OCI-LY7 (cell line): ENCODE data around the gene KCTD19. TPM values are rescaled to one million over a fixed set of nuclear protein-coding genes. Genes with fewer than 3 reads are reported as not detected.
A peak's percentile ranks its signal among the peaks of the same experiment; 100 is the strongest.

ENCODE experiments used
- BruUV-seq: library from RNA; stranded (reverse); fragments of 400-500 nt; replicated peaks from 2 replicates; lab custom pipeline; 2021; lab: Mats Ljungman, UMichigan
- CTCF ChIA-PET: fragments of 300-600 bp; sonication (Branson Sonifier 250); formaldehyde crosslinking; loops from one replicate; lab custom pipeline; 2022; ENCODE audit warnings: antibody characterized with exemption; ENCODE audit not compliant: unreplicated experiment; lab: Charles Lee
- POLR2A ChIA-PET: fragments of 300-600 bp; sonication (Branson Sonifier 250); formaldehyde crosslinking; loops from one replicate; lab custom pipeline; 2022; ENCODE audit warnings: antibody characterized with exemption; lab: Charles Lee
- DNase-seq: peaks from one replicate; pipeline ENCODE4 v3.0.0-alpha.2; 2015; ENCODE audit warnings: low spot score
- H2AFZ ChIP-seq: fragments of 200-600 bp; sonication (generic), shearing (Covaris generic); 2 replicates; pipeline ENCODE4 v1.6.1; 2014; ENCODE audit warnings: mild to moderate bottlenecking, antibody characterized with exemption, low read length, moderate library complexity
- H3K27ac ChIP-seq: fragments of 200-600 bp; sonication (generic); 2 replicates; pipeline ENCODE4 v1.5.1; 2014; ENCODE audit warnings: mixed run types, low read depth, mild to moderate bottlenecking, moderate library complexity, low read length, inconsistent platforms; ENCODE audit not compliant: poor library complexity, severe bottlenecking
- H3K36me3 ChIP-seq: fragments of 200-600 bp; sonication (generic); 2 replicates; pipeline ENCODE4 v1.6.1; 2014; ENCODE audit warnings: mild to moderate bottlenecking, antibody characterized with exemption, low read length, moderate library complexity, mixed read lengths; ENCODE audit not compliant: insufficient read depth
- H3K4me1 ChIP-seq: fragments of 200-600 bp; sonication (generic); 2 replicates; pipeline ENCODE4 v1.5.1; 2014; ENCODE audit warnings: mild to moderate bottlenecking, low read length; ENCODE audit not compliant: insufficient read depth, poor library complexity, severe bottlenecking
- H3K4me2 ChIP-seq: fragments of 200-600 bp; sonication (generic); 2 replicates; pipeline ENCODE4 v1.6.1; 2014; ENCODE audit warnings: mild to moderate bottlenecking, low read length
- H3K4me3 ChIP-seq: fragments of 200-600 bp; sonication (generic); 2 replicates; pipeline ENCODE4 v1.5.1; 2014; ENCODE audit warnings: mild to moderate bottlenecking, low read depth, low read length; ENCODE audit not compliant: poor library complexity, severe bottlenecking
- H3K79me2 ChIP-seq: fragments of 200-600 bp; sonication (generic); 2 replicates; pipeline ENCODE4 v1.6.1; 2016; ENCODE audit warnings: low read depth, mild to moderate bottlenecking, low read length, moderate library complexity, mixed read lengths; ENCODE audit not compliant: insufficient read depth
- H3K9me2 ChIP-seq: fragments of 200-600 bp; sonication (generic); 2 replicates; pipeline ENCODE4 v1.6.1; 2016; ENCODE audit warnings: mild to moderate bottlenecking, low read length, mixed read lengths; ENCODE audit not compliant: insufficient read depth
- H3K9me3 ChIP-seq: fragments of 200-600 bp; sonication (generic); 2 replicates; pipeline ENCODE4 v1.6.1; 2014; ENCODE audit warnings: mild to moderate bottlenecking, mixed run types, low read length, mixed read lengths
- H4K20me1 ChIP-seq: fragments of 200-600 bp; sonication (generic); 2 replicates; pipeline ENCODE4 v1.6.1; 2014; ENCODE audit warnings: mild to moderate bottlenecking, antibody characterized with exemption, low read length, moderate library complexity, mixed read lengths; ENCODE audit not compliant: insufficient read depth
- CTCF ChIP-seq: fragments of 200-600 bp; sonication (generic); conservative IDR thresholded peaks from 2 replicates; pipeline ENCODE4 v1.5.1; 2014; ENCODE audit warnings: mild to moderate bottlenecking, antibody characterized with exemption, low read length, moderate library complexity, mixed read lengths
- EZH2phosphoT487 ChIP-seq: fragments of 200-600 bp; sonication (generic); IDR thresholded peaks from 2 replicates; pipeline ENCODE4 v1.6.1; 2018; ENCODE audit warnings: low read depth, borderline replicate concordance, mild to moderate bottlenecking, mixed run types, antibody characterized with exemption, low read length, moderate library complexity, mixed read lengths
- intact Hi-C: fragments of 100-400 bp; cut with micrococcal nuclease; formaldehyde crosslinking; loops from one replicate; pipeline ENCODE4 v1.10.0; 2022; ENCODE audit not compliant: unreplicated experiment
- total RNA-seq, 2 experiments: library from RNA; depleted of rRNA in 1 of 2; stranded (reverse); fragments of >200 nt in 1 of 2; shearing (Covaris generic) in 1 of 2; gene quantifications; 2 replicates each; pipeline ENCODE4 v1.2.3, GENCODE V29; 2014 to 2022

KCTD19 gene
- total RNA-seq, 2 experiments from 2014 or later = 0.17 TPM; not detected in 1

- BruUV-seq = no TSS peak
- no peak overlapping the region for H3K27ac ChIP-seq
- POLR2A ChIA-PET = interaction anchor here (0.5 kb wide), 1 partner anchor 314 kb away, joined by 6 read pairs; no protein-coding TSS in a partner anchor
- H3K79me2 ChIP-seq = no peaks in the 10 kb centered on the region
- no peak for TF ChIP-seq CTCF
- no peaks in the 10 kb centered on the region for H4K20me1 ChIP-seq
- DNase-seq = no peak
- H3K4me1 ChIP-seq = no peaks in the 10 kb centered on the region
- intact Hi-C loops = no loop called here
- H3K9me3 ChIP-seq = no peaks in the 10 kb centered on the region
- H3K4me3 ChIP-seq = no peak overlapping the region
- no peak overlapping the region for H3K4me2 ChIP-seq
- CTCF ChIA-PET = interaction anchor here (0.6 kb wide), 1 partner anchor 16 kb away, joined by 3 read pairs; no protein-coding TSS in a partner anchor
- H3K36me3 ChIP-seq = no peaks in the 10 kb centered on the region
- no peak overlapping the region for H2AFZ ChIP-seq
- no peaks in the 10 kb centered on the region for H3K9me2 ChIP-seq
Observed at GRCh38 chr16:67283826-67284555, 42.5 kb downstream of the KCTD19 start.

GRCh38 chr16:67283039-67283825 is 43.3 kb downstream of the KCTD19 start:
- Histone ChIP-seq H3K9me3 (no peaks in the 10 kb centered on the region), H3K27ac (no peak overlapping the region), H3K79me2 (no peaks in the 10 kb centered on the region), H4K20me1 (no peaks in the 10 kb centered on the region), H3K9me2 (no peaks in the 10 kb centered on the region), H2AFZ (no peak overlapping the region), H3K36me3 (no peaks in the 10 kb centered on the region), H3K4me2 (no peak overlapping the region), H3K4me1 (no peaks in the 10 kb centered on the region), H3K4me3 (no peak overlapping the region)
- BruUV-seq = no TSS peak
- CTCF ChIA-PET = no interaction called here
- no peak for DNase-seq
- POLR2A ChIA-PET = no interaction called here
- TF ChIP-seq EZH2phosphoT487 = no peak
- peak; percentile 26; the same call in 1 of the 2 replicates for TF ChIP-seq CTCF
- intact Hi-C loops = no loop called here

GRCh38 chr16:67282447-67282805 is 44.1 kb downstream of the KCTD19 start:
- H2AFZ ChIP-seq = no peak overlapping the region
- H3K9me2 ChIP-seq = no peaks in the 10 kb centered on the region
- BruUV-seq = no TSS peak
- CTCF ChIA-PET = no interaction called here
- no peak for DNase-seq
- H3K4me2 ChIP-seq = no peak overlapping the region
- H3K4me3 ChIP-seq = no peak overlapping the region
- H3K79me2 ChIP-seq = no peaks in the 10 kb centered on the region
- H3K4me1 ChIP-seq = no peaks in the 10 kb centered on the region
- no peaks in the 10 kb centered on the region for H4K20me1 ChIP-seq
- intact Hi-C loops = no loop called here
- H3K36me3 ChIP-seq = no peaks in the 10 kb centered on the region
- POLR2A ChIA-PET = no interaction called here
- no peaks in the 10 kb centered on the region for H3K9me3 ChIP-seq
- no peak overlapping the region for H3K27ac ChIP-seq
- TF ChIP-seq EZH2phosphoT487 = no peak
- TF ChIP-seq CTCF = no peak
